Stimulated activated CD4-positive, alpha-beta T cell treated with anti-CD3 and anti-CD28 coated beads, Interleukin-4, amount 100 ng/mL, for 48 hours (primary cell): ENCODE measurements around the gene PDZRN3.
"Not testable (repeated sequence)": the region's sequence is repeated elsewhere in the genome, so short reads cannot be mapped to it uniquely, and the experiment has no call there.

Source experiments
- DNase-seq, 2 donors: peaks; one replicate each; pipeline ENCODE4 v3.0.0-alpha.2; 2020; ENCODE audit warnings: low read depth in 2 of 2

The PDZRN3 gene

GRCh38 chr3:73493543-73494308 is 131.0 kb downstream of the PDZRN3 start:
- DNase-seq: no peak

- no peak for DNase-seq
These were observed 132.6 kb downstream of the PDZRN3 start for GRCh38 chr3:73492186-73492585.

GRCh38 chr3:73491287-73491662 is 133.5 kb downstream of the PDZRN3 start:
- no peak for DNase-seq

DNA sequence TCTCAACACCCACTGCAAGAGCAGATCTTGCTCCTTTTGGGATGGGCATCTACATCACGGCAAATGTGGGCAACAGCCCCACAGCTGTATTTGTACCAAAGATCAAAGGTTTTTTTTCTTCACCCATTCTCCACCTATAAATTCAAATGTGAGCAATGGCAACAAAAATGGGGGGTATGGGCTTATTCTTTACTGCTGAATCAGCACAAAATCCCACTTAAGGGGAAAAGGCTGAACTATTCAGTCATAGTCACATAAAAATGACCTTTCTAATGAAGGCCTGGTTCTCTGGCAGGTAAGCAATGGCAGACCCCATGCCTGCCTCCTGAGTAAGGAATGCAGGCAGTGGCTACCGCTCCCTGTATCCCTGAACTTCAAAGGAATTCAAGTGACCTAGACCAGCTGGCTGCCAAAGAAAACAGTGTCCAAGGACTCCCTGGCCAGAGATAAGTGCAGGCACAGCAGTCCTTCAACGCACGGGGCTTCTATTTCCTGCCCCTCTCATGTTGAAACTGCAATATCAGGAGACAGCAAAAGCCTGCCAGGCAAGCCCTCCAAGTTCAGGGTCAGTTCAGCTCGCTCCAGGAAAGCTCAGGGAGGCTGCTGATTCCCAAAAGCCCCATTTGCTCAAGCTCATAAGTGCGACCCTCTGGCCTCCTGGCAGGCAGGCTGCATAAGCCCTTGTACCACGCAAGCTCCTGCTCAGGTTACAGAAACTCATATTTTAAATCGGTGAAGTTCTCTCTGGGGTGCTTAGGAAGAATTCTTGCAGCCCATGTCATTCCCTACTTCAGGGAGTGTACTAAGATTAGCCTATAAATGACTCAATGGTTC is 134.1 kb downstream of the PDZRN3 start:
- DNase-seq: no peak

- DNase-seq: no peak
These were observed 138.8 kb downstream of the PDZRN3 start for GRCh38 chr3:73485877-73486330.

GRCh38 chr3:73484656-73485248 is 140.0 kb downstream of the PDZRN3 start:
- no peak for DNase-seq

DNA sequence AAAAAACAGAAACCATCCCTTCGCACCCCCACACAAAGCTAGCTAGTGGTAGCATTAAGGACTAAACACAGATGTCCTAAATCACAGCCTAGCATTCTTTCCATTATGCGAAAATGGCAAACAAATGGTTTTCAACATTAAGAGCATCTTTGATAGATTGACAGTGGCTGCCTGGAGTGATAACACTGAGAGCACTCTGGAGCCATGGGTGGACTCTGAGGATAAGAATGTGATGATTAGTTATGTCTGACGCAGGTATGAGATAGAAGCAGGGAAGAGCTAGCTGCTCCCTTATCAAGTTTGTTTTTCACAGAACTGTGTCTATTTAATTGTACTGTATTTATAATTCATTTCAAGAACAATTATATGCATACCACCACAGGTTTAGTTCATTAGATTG is 142.9 kb downstream of the PDZRN3 start:
- DNase-seq: no peak

DNA sequence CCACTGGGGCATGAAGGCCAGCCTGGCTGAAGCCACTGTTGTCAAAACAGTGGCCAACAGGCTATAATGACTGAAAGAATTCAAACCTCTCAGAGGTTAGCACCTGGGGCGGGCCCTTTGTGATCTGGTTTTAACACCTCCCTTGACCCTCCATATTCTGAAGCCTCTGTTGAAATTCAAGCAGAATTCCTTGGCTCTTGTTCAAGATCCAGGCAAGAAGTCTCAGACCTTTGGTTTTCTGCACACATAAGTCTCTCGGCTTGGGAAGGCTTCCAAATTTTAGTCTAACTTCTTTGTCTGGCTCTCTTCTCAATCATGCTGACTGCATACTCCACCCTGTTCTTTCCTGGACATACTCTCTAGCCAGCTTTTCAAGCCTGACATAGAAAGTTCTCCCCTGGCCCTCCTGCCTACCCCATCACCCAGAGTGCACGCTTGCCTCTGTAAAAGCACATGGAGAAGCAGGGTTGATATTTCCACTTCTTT is 144.5 kb downstream of the PDZRN3 start:
- no peak for DNase-seq

DNA sequence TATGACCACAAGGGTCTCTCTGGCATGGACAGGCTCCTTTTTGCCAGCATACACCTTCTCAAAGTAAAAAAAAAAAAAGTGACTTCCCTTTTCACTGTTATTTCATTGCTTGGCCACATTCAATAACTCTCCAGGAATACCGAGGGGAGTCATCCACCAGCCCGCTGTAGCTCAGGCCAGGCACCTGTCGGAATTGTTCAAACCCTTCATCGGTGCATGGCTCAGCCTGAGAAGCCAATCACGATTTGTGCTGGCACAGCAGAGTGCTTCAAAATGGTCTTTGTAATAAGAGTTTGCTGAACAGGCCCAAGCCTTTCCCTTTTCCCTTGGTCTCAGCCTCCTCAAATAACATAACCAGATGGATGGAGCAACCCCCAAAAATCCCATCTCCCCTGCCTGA is 145.4 kb downstream of the PDZRN3 start:
- no peak for DNase-seq

- no peak for DNase-seq
These were observed 145.9 kb downstream of the PDZRN3 start for GRCh38 chr3:73478858-73479257.

DNA sequence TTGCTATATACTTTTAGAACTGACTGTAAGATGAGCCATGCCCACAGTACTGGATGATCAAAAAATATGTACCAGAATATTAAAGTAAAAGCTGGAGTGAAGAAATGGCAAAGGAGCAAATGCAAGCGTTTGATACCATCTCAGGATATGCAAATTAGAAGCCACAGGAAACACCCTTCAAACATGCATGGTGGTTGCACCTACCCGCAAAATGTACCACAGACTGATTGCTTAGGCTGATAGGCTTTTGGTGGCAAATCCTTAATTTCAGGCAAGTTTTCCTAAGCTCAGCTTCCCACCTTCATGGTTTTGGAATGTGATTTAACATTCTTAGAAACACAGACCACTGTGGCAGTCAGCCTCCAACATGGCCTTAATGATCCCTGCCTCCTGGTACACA is 149.0 kb downstream of the PDZRN3 start:
- DNase-seq: no peak

DNA sequence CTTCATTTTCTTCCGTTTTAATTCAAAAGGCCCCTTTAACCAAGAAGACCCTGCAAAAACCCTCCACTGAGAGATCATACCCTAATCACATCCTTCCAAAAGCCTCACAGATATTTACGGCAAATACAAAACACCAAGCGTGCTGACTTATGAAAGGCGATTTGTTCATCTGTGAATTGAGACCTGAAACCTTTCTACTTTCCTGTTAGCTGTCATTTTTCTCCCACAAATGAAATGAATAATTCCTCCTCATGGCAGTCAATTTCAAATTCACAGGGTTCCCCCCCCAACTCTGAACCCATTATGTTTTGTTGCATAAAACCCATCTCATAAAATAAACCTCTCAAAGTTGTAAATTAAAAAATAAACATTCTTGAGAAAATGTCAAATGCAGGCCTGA is 149.6 kb downstream of the PDZRN3 start:
- DNase-seq: no peak

DNA sequence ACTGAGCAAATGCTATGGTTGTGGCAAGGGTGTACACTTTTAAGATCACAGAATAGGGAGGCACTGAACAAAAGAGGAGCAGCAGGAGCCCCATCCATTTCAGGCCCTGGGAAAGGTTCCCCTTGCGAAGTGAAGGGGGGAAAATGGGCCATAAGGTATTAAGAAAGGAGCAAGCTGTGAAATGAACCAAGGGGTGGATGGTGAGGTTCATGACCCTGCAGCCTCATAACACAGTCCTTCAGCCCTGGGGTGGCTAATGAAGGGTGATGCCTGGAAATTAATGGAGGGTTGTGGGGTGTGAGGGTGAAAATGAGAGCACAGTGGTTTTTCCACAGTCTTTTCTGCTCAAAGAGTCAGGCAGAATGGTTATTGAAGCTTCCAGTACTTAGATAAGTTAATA is 150.1 kb downstream of the PDZRN3 start:
- DNase-seq: no peak

- no peak for DNase-seq
These were observed 150.8 kb downstream of the PDZRN3 start for GRCh38 chr3:73473898-73474416.

DNA sequence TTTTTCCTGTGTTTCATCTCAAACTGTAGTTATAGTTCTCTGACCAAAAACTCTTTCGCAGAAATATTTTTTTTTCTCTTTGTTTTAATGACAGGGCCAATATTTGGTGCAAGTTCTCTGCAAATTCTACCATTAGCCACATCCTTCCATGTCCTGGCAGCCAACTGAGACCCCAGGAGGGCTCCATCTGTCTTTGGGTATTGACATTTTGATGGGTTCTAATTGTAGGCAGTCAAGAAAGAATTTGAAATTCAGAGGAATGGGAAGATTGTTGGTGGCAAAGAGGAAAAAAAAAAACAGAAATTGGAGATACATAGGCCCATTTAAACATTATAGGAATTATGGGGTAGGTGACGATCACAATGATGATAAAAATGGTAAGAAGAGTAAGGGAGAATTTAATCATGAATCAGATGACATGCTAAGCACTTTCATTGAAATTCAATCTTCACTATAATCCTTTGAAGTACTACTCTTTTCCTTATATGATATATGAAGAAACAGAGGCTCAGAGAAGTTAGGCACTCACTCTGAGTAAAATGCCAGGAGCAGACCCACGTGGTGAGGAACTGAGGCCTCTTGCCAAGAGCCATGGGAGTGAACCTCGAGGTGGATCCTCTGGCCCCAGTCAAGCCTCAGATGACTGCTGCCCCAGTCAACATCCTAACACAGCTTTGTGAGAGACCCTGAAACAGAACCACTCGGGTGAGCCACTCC is 151.4 kb downstream of the PDZRN3 start:
- no peak for DNase-seq

GRCh38 chr3:73471986-73472787 is 152.6 kb downstream of the PDZRN3 start:
- no peak for DNase-seq

- DNase-seq: no peak
These were observed 153.9 kb downstream of the PDZRN3 start for GRCh38 chr3:73470860-73471259.

DNA sequence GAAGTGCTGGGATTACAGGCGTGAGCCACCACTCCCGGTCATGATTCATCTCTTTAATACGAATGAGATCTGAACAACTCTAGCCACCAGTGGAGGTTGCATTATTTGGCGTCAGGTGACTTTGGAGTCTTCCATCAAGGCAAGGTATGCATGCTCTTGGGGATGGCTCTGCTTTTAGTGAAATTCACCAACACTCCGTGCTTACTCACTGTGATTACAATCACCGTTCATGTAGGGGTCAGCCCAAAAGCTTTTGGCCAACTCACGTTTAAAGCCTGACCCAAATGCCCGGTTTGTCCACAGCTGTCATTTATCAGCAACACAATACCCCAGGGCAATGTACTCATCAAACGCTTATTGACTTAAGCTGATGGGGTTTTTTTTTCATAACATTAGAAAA is 155.4 kb downstream of the PDZRN3 start:
- DNase-seq: no peak

DNA sequence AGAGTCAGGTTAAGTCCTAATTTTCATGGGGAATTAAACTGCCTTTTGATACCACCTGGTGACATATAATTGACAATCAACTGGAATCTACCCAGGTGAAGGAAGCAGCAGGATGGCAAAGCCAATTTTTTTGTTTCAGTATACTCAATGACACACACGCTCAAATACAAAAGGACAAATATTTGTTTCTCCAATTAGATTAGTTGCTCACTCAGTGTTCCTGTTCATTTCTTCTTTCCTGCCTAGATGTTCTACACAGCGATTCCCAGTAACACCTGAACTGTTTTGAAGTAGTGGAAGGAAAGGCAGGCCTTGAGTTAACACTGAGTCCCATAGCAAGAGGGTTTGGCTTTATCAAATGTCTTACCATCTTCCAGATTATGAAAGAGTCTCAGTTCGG is 157.5 kb downstream of the PDZRN3 start:
- no peak for DNase-seq

- DNase-seq: no peak
These were observed 158.8 kb downstream of the PDZRN3 start for GRCh38 chr3:73465926-73466325.

- DNase-seq: not testable (repeated sequence)
These were observed 160.6 kb downstream of the PDZRN3 start for GRCh38 chr3:73464126-73464525.
